SK-N-SH (cell line): Measurements from ENCODE around the gene LCE1B. TPM values are rescaled to one million over a fixed set of nuclear protein-coding genes. Genes with fewer than 3 reads are reported as not detected.

Source experiments
- CTCF ChIA-PET: fragments of 300-600, 350-600 bp; formaldehyde crosslinking; extraction: SDS; loops from one replicate; lab custom pipeline; 2021; lab: Yijun Ruan, JAX
- POLR2A ChIA-PET: fragments of 350-600 bp; sonication (Branson Sonifier 250); formaldehyde crosslinking; extraction: SDS; loops from one replicate; lab custom pipeline; 2020; ENCODE audit warnings: antibody characterized with exemption, inconsistent platforms; lab: Yijun Ruan, JAX
- DNase-seq: peaks from one replicate; pipeline ENCODE4 v3.0.0; 2012
- H2AFZ ChIP-seq: fragments of 200-600 bp; sonication (generic); 2 replicates; pipeline ENCODE4 v1.8.1; 2016; ENCODE audit warnings: antibody characterized with exemption, mild to moderate bottlenecking, low read depth
- H3F3A ChIP-seq: fragments of 200-600 bp; sonication (generic); replicated peaks from 2 replicates; pipeline ENCODE3; 2016; ENCODE audit warnings: antibody characterized with exemption, mild to moderate bottlenecking; ENCODE audit not compliant: insufficient read depth
- H3K27ac ChIP-seq, 2 experiments: fragments of 200-500 bp in 1 of 2; fragments of 200-600 bp in 1 of 2; sonication (Bioruptor generic) in 1 of 2; sonication (generic), shearing (Covaris generic) in 1 of 2; 2 replicates each; pipeline versions ENCODE4 v1.5.1 to v1.6.1; 2014 to 2016; ENCODE audit warnings: low read depth in 2 of 2, inconsistent platforms in 1 of 2, low read length in 1 of 2, mild to moderate bottlenecking in 1 of 2, mixed read lengths in 1 of 2
- H3K27me3 ChIP-seq: fragments of 200-600 bp; sonication (generic), shearing (Covaris generic); 2 replicates; pipeline ENCODE4 v1.6.1; 2016; ENCODE audit warnings: mixed run types; ENCODE audit not compliant: insufficient read depth
- H3K36me3 ChIP-seq, 2 experiments: fragments of 200-500 bp in 1 of 2; fragments of 200-600 bp in 1 of 2; sonication (Bioruptor generic) in 1 of 2; sonication (generic) in 1 of 2; replicated peaks in 1 of 2; 2 replicates each; pipeline versions ENCODE3 to v1.5.1; 2014 to 2016; ENCODE audit warnings: low read length in 1 of 2, mild to moderate bottlenecking in 1 of 2; ENCODE audit not compliant: insufficient read depth in 2 of 2, control insufficient read depth in 1 of 2
- H3K4me1 ChIP-seq, 2 experiments: fragments of 200-500 bp in 1 of 2; fragments of 200-600 bp in 1 of 2; sonication (Bioruptor generic) in 1 of 2; sonication (generic), shearing (Covaris generic) in 1 of 2; 2 replicates each; pipeline versions ENCODE4 v1.5.1 to v1.6.1; 2014 to 2016; ENCODE audit warnings: low read depth in 1 of 2, low read length in 1 of 2, mixed run types in 1 of 2; ENCODE audit not compliant: insufficient read depth in 2 of 2, control insufficient read depth in 1 of 2
- H3K4me2 ChIP-seq: fragments of 200-600 bp; sonication (generic), shearing (Covaris generic); 2 replicates; pipeline ENCODE4 v1.6.1; 2017; ENCODE audit warnings: mixed run types
- H3K4me3 ChIP-seq, 2 experiments: fragments of 200-500 bp in 1 of 2; fragments of 200-600 bp in 1 of 2; sonication (Bioruptor generic) in 1 of 2; sonication (generic), shearing (Covaris generic) in 1 of 2; 2 replicates each; pipeline versions ENCODE4 v1.5.1 to v1.8.1; 2014 to 2016; ENCODE audit warnings: low read depth in 2 of 2, inconsistent platforms in 1 of 2, low read length in 1 of 2, mild to moderate bottlenecking in 1 of 2, mixed read lengths in 1 of 2, moderate library complexity in 1 of 2
- H3K79me2 ChIP-seq: fragments of 200-600 bp; sonication (generic); 2 replicates; pipeline ENCODE4 v1.8.1; 2017; ENCODE audit warnings: mild to moderate bottlenecking; ENCODE audit not compliant: insufficient read depth
- H3K9ac ChIP-seq: fragments of 200-600 bp; sonication (generic); 2 replicates; pipeline ENCODE4 v1.6.1; 2017; ENCODE audit warnings: mixed run types
- H3K9me2 ChIP-seq: fragments of 200-600 bp; sonication (generic); 2 replicates; pipeline ENCODE4 v1.6.1; 2017; ENCODE audit warnings: mixed run types
- H3K9me3 ChIP-seq: fragments of 200-600 bp; sonication (generic); 2 replicates; pipeline ENCODE4 v1.6.1; 2017; ENCODE audit warnings: mixed run types, mild to moderate bottlenecking, moderate library complexity
- H4K20me1 ChIP-seq: fragments of 200-600 bp; sonication (generic); 2 replicates; pipeline ENCODE4 v1.6.1; 2017; ENCODE audit warnings: mild to moderate bottlenecking, mixed run types; ENCODE audit not compliant: insufficient read depth
- CHD2 ChIP-seq: fragments of 150-350 bp; IDR thresholded peaks from 2 replicates; pipeline ENCODE4 v1.6.1; 2018; ENCODE audit warnings: low read length; ENCODE audit not compliant: partially characterized antibody
- ELF1 ChIP-seq: IDR thresholded peaks from 2 replicates; pipeline ENCODE4 v1.4.0; 2012
- EZH2phosphoT487 ChIP-seq: fragments of 200-600 bp; sonication (generic); IDR thresholded peaks from 2 replicates; pipeline ENCODE4 v1.6.1; 2017; ENCODE audit warnings: low read depth, mixed run types, mild to moderate bottlenecking, antibody characterized with exemption, moderate library complexity, borderline replicate concordance
- FOXM1 ChIP-seq: IDR thresholded peaks from 2 replicates; pipeline ENCODE4 v1.4.0; 2012; ENCODE audit warnings: low read depth, mild to moderate bottlenecking
- GATA2 ChIP-seq: sonication (generic); formaldehyde crosslinking; IDR thresholded peaks from 2 replicates; pipeline ENCODE4 v1.5.0; 2020; ENCODE audit warnings: mild to moderate bottlenecking, missing genetic modification reagents
- JUND ChIP-seq: IDR thresholded peaks from 2 replicates; pipeline ENCODE4 v1.4.0; 2012
- MEF2A ChIP-seq: IDR thresholded peaks from 2 replicates; pipeline ENCODE4 v1.4.0; 2012; ENCODE audit warnings: low read depth, borderline replicate concordance
- NFIC ChIP-seq: IDR thresholded peaks from 2 replicates; pipeline ENCODE4 v1.4.0; 2012; ENCODE audit warnings: borderline replicate concordance
- POLR2AphosphoS5 ChIP-seq: IDR thresholded peaks from 2 replicates; pipeline ENCODE4 v1.6.1; 2012; ENCODE audit warnings: low read depth, low read length
- RAD21 ChIP-seq: IDR thresholded peaks from 2 replicates; pipeline ENCODE4 v1.6.1; 2012; ENCODE audit warnings: mild to moderate bottlenecking, low read length
- RCOR1 ChIP-seq: fragments of 150-350 bp; IDR thresholded peaks from 2 replicates; pipeline ENCODE4 v1.6.1; 2017; ENCODE audit warnings: antibody characterized with exemption, low read length
- RXRA ChIP-seq: IDR thresholded peaks from 2 replicates; pipeline ENCODE4 v1.4.0; 2012; ENCODE audit warnings: low read depth, mild to moderate bottlenecking, borderline replicate concordance
- SMC3 ChIP-seq: IDR thresholded peaks from 2 replicates; pipeline ENCODE4 v1.6.1; 2012; ENCODE audit warnings: low read depth, low read length, improper control_type of control experiment
- YY1 ChIP-seq: IDR thresholded peaks from 2 replicates; pipeline ENCODE4 v1.4.0; 2012; ENCODE audit warnings: low read depth, mild to moderate bottlenecking
- WGBS: methylation state at CpG from one replicate; pipeline ENCODE4 v1.1.6; 2017; ENCODE audit warnings: low lambda C conversion rate; 5-methylcytosine and 5-hydroxymethylcytosine counted together
- polyA plus RNA-seq, 3 experiments: library from polyadenylated mRNA; depleted of rRNA; stranded (reverse); fragments of >200 nt; gene quantifications; 2 replicates each; pipeline ENCODE4 v1.2.3, GENCODE V29; 2012
- TF ChIP-seq, protein P1 (sequence below): IDR thresholded peaks from 2 replicates; pipeline ENCODE4 v1.4.0; 2012; ENCODE audit warnings: low read depth
- TF ChIP-seq, protein P2 (sequence below): IDR thresholded peaks from 2 replicates; pipeline ENCODE4 v1.6.1; 2012; ENCODE audit warnings: mild to moderate bottlenecking, low read depth, low read length, moderate library complexity
- TF ChIP-seq, protein P3 (sequence below): IDR thresholded peaks from 2 replicates; pipeline ENCODE4; 2012

The LCE1B gene, protein sequence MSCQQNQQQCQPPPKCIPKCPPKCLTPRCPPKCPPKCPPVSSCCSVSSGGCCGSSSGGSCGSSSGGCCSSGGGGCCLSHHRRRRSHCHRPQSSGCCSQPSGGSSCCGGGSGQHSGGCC
- not detected in 2 replicates for polyA plus RNA-seq (2012; rRNA removed)
- polyA plus RNA-seq (2012; cell fraction: cytosol; rRNA removed): not detected in 2 replicates
- polyA plus RNA-seq (2012; cell fraction: nucleus; rRNA removed): not detected in 2 replicates

DNA sequence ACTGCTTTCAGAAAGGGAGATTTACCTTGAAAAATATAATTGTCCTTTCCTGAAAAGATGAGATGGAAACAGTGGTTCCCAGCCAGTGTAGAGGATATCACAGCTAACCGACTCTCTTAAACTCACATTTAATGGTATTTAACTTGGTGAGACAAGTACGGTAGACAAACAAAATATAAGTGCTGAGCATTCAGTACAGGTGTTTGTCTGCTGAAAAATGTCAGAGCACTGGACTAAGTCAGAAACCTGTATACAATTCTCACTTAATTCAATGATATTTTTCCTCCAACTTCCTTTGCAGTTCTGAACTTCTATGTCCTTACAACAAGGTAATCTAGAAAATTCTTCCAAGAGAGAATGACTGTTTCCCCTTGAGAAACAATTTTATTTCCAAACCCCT is at the start of gene LCE1B:
Gene LCE1B, plus strand, starts transcription at position 301 of the 400 bp plus-strand sequence. CDS start 476 bp downstream, outside the sequence.
- CTCF ChIA-PET: no interaction called here

DNA sequence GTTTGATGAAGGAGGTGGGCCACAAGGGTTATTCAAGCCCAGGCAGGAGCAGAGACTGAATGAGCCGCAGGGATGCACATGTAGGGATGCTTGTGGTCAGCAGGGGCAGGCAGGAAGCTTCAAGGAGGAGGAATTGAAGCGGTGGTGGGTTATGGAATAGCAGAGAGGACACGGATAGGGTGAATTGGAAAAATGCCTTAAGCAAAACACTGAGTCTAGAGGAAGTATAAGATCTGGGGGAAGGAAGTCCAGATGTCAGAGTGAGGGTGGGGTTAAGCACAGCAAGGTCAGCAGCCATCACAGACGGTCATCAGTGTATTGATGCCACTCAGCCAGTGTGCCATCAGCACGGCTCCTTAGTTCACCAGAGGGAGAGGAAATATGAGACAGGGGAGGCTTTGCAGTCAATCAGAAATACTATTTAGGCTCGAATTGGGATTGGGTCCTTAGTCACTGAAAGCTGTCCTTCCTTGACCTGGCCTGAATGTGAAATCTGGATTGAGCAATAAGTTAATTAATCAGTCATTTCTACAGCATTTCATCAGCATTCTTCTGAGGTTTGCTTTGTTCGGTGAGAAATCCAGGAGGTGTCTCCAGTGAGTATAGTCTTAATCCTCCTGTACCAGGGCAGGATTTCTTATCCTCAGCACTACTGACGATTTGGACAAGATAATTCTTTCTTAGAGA is 42.8 kb upstream of the LCE1B start:
- H3K9me2 ChIP-seq: no peaks in the 10 kb centered on the region
- ChIA-PET POLR2A (no interaction called here), CTCF (no interaction called here)
- H3K36me3 ChIP-seq: no peaks in the 10 kb centered on the region
- no peaks in the 10 kb centered on the region for H3K4me1 ChIP-seq
- no peaks in the 10 kb centered on the region for H4K20me1 ChIP-seq
- H3K9ac ChIP-seq: no peak overlapping the region
- no peak overlapping the region for H3K4me3 ChIP-seq
- WGBS: 3% methylated on average over 8 of the region's 8 CpGs
- no peaks in the 10 kb centered on the region for H3F3A ChIP-seq
- H3K27me3 ChIP-seq: no peaks in the 10 kb centered on the region
- H3K27ac ChIP-seq: no peak overlapping the region
- no peak overlapping the region for H3K4me2 ChIP-seq
- no peaks in the 10 kb centered on the region for H3K9me3 ChIP-seq
- no peak for DNase-seq
- no peak overlapping the region for H2AFZ ChIP-seq
- H3K79me2 ChIP-seq: no peaks in the 10 kb centered on the region
- TF ChIP-seq, protein P1, sequence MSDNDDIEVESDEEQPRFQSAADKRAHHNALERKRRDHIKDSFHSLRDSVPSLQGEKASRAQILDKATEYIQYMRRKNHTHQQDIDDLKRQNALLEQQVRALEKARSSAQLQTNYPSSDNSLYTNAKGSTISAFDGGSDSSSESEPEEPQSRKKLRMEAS: no peak
- TF ChIP-seq, protein P2, sequence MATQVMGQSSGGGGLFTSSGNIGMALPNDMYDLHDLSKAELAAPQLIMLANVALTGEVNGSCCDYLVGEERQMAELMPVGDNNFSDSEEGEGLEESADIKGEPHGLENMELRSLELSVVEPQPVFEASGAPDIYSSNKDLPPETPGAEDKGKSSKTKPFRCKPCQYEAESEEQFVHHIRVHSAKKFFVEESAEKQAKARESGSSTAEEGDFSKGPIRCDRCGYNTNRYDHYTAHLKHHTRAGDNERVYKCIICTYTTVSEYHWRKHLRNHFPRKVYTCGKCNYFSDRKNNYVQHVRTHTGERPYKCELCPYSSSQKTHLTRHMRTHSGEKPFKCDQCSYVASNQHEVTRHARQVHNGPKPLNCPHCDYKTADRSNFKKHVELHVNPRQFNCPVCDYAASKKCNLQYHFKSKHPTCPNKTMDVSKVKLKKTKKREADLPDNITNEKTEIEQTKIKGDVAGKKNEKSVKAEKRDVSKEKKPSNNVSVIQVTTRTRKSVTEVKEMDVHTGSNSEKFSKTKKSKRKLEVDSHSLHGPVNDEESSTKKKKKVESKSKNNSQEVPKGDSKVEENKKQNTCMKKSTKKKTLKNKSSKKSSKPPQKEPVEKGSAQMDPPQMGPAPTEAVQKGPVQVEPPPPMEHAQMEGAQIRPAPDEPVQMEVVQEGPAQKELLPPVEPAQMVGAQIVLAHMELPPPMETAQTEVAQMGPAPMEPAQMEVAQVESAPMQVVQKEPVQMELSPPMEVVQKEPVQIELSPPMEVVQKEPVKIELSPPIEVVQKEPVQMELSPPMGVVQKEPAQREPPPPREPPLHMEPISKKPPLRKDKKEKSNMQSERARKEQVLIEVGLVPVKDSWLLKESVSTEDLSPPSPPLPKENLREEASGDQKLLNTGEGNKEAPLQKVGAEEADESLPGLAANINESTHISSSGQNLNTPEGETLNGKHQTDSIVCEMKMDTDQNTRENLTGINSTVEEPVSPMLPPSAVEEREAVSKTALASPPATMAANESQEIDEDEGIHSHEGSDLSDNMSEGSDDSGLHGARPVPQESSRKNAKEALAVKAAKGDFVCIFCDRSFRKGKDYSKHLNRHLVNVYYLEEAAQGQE: no peak
- TF ChIP-seq FOXM1 (no peak), SMC3 (no peak), YY1 (no peak), NFIC (no peak), ELF1 (no peak), JUND (no peak), RXRA (no peak), POLR2AphosphoS5 (no peak), GATA2 (CRISPR knock-in tag) (no peak), RAD21 (no peak)
- TF ChIP-seq, protein P3, sequence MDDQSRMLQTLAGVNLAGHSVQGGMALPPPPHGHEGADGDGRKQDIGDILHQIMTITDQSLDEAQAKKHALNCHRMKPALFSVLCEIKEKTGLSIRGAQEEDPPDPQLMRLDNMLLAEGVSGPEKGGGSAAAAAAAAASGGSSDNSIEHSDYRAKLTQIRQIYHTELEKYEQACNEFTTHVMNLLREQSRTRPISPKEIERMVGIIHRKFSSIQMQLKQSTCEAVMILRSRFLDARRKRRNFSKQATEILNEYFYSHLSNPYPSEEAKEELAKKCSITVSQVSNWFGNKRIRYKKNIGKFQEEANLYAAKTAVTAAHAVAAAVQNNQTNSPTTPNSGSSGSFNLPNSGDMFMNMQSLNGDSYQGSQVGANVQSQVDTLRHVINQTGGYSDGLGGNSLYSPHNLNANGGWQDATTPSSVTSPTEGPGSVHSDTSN: no peak

More for the DNA sequence above, at the start of gene LCE1B:
- POLR2A ChIA-PET: no interaction called here
- DNase-seq: no peak
- Histone ChIP-seq H3K79me2 (no peaks in the 10 kb centered on the region), H3K27ac (no peak within 1 kb of the TSS), H3K4me2 (no peak within 1 kb of the TSS), H3K4me3 (no peak within 1 kb of the TSS), H3K9me3 (no peaks in the 10 kb centered on the region), H2AFZ (no peak within 1 kb of the TSS), H3K27me3 (no peaks in the 10 kb centered on the region), H4K20me1 (no peaks in the 10 kb centered on the region), H3K9ac (no peak within 1 kb of the TSS), H3F3A (no peaks in the 10 kb centered on the region), H3K4me1 (no peaks in the 10 kb centered on the region), H3K36me3 (no peaks in the 10 kb centered on the region), H3K9me2 (no peaks in the 10 kb centered on the region)
- no peak for TF ChIP-seq SMC3
- TF ChIP-seq MEF2A: no peak
- TF ChIP-seq, protein P2: no peak
- no peak for TF ChIP-seq RXRA
- no peak for TF ChIP-seq YY1
- no peak for TF ChIP-seq CHD2
- no peak for TF ChIP-seq EZH2phosphoT487
- no peak for TF ChIP-seq RCOR1
- no peak for TF ChIP-seq NFIC
- 8% methylated on average over 2 of the region's 2 CpGs for WGBS
